Neural cell (in vitro differentiated cells): ENCODE data around the gene FERMT2. TPM values are rescaled to one million over a fixed set of nuclear protein-coding genes. Genes with fewer than 3 reads are reported as not detected.

Experiments used
- H2AFZ ChIP-seq: fragments of 200-600, 300-800 bp; sonication (generic), shearing (Covaris generic); 2 replicates; pipeline ENCODE4 v1.6.0; 2014; ENCODE audit warnings: low read depth, mild to moderate bottlenecking, antibody characterized with exemption, low read length, moderate library complexity
- H3F3A ChIP-seq: fragments of 200-600 bp; shearing (Covaris generic); 2 replicates; pipeline ENCODE4 v1.6.1; 2016; ENCODE audit warnings: mild to moderate bottlenecking, moderate library complexity, mixed read lengths, antibody characterized with exemption, low read length; ENCODE audit not compliant: insufficient read depth, poor library complexity, severe bottlenecking
- H3K27ac ChIP-seq: fragments of 200-600, 300-800 bp; sonication (generic), shearing (Covaris generic); 2 replicates; pipeline ENCODE4 v1.5.1; 2014; ENCODE audit warnings: mild to moderate bottlenecking, low read length, moderate library complexity
- H3K27me3 ChIP-seq: fragments of 300-800, 200-600 bp; sonication (generic), shearing (Covaris generic); 2 replicates; pipeline ENCODE4 v1.6.0; 2014; ENCODE audit warnings: mild to moderate bottlenecking, low read depth, low read length, moderate library complexity; ENCODE audit not compliant: insufficient read depth
- H3K36me3 ChIP-seq: fragments of 300-800, 200-600 bp; sonication (generic), shearing (Covaris generic); 2 replicates; pipeline ENCODE4 v1.5.1; 2014; ENCODE audit warnings: mild to moderate bottlenecking, antibody characterized with exemption, low read length, moderate library complexity; ENCODE audit not compliant: insufficient read depth
- H3K4me2 ChIP-seq: fragments of 300-800, 200-600 bp; sonication (generic), shearing (Covaris generic); 2 replicates; pipeline ENCODE4 v1.6.0; 2014; ENCODE audit warnings: mild to moderate bottlenecking, low read length
- H3K4me3 ChIP-seq: fragments of 300-800, 200-600 bp; sonication (generic), shearing (Covaris generic); 2 replicates; pipeline ENCODE4 v1.5.1; 2014; ENCODE audit warnings: mild to moderate bottlenecking, low read length, moderate library complexity
- H3K79me2 ChIP-seq: fragments of 200-600 bp; shearing (Covaris generic); replicated peaks from 2 replicates; pipeline ENCODE4 v1.6.0; 2014; ENCODE audit warnings: mild to moderate bottlenecking, low read length, moderate library complexity; ENCODE audit not compliant: insufficient read depth
- H3K9ac ChIP-seq: fragments of 300-800, 200-600 bp; sonication (generic), shearing (Covaris generic); 2 replicates; pipeline ENCODE4 v1.6.1; 2016; ENCODE audit warnings: mild to moderate bottlenecking, low read length, mixed read lengths
- H3K9me2 ChIP-seq: fragments of 200-600 bp; shearing (Covaris generic); 2 replicates; pipeline ENCODE4 v1.6.1; 2016; ENCODE audit warnings: mild to moderate bottlenecking, low read length, mixed read lengths; ENCODE audit not compliant: insufficient read depth
- H3K9me3 ChIP-seq: fragments of 200-600, 300-800 bp; sonication (generic), shearing (Covaris generic); 2 replicates; pipeline ENCODE4 v1.6.1; 2016; ENCODE audit warnings: mild to moderate bottlenecking, mixed run types, low read length, moderate library complexity, mixed read lengths
- H4K20me1 ChIP-seq: fragments of 200-600 bp; shearing (Covaris generic); 2 replicates; pipeline ENCODE4 v1.6.1; 2016; ENCODE audit warnings: mild to moderate bottlenecking, mixed run types; ENCODE audit not compliant: insufficient read depth
- CTCF ChIP-seq: fragments of 450-650 bp; IDR thresholded peaks from 2 replicates; pipeline ENCODE4 v1.5.1; 2014; ENCODE audit warnings: antibody characterized with exemption, mild to moderate bottlenecking, moderate library complexity; ENCODE audit not compliant: poor library complexity, severe bottlenecking
- EP300 ChIP-seq: fragments of 450-650 bp; conservative IDR thresholded peaks from 2 replicates; pipeline ENCODE4 v1.6.1; 2014; ENCODE audit warnings: antibody characterized with exemption, mild to moderate bottlenecking, moderate library complexity; ENCODE audit not compliant: poor library complexity, severe bottlenecking
- EZH2 ChIP-seq: fragments of 200-600, 300-800 bp; shearing (Covaris generic), sonication (generic); IDR thresholded peaks from 2 replicates; pipeline ENCODE4 v1.6.1; 2014; ENCODE audit warnings: antibody characterized with exemption, low read length, borderline replicate concordance, mild to moderate bottlenecking; ENCODE audit not compliant: insufficient read depth, poor library complexity, severe bottlenecking
- MXI1 ChIP-seq: fragments of 450-650 bp; conservative IDR thresholded peaks from 2 replicates; pipeline ENCODE4 v1.6.1; 2014; ENCODE audit warnings: antibody characterized with exemption, mild to moderate bottlenecking; ENCODE audit not compliant: poor library complexity, severe bottlenecking
- POLR2AphosphoS5 ChIP-seq: IDR thresholded peaks from 2 replicates; pipeline ENCODE4 v1.6.1; 2012
- RAD21 ChIP-seq: fragments of 450-650 bp; conservative IDR thresholded peaks from 2 replicates; pipeline ENCODE4 v1.6.1; 2014; ENCODE audit warnings: antibody characterized with exemption, mild to moderate bottlenecking, moderate library complexity
- REST ChIP-seq: IDR thresholded peaks from 2 replicates; pipeline ENCODE4 v1.6.1; 2012; ENCODE audit warnings: borderline replicate concordance
- SMC3 ChIP-seq: fragments of 450-650 bp; conservative IDR thresholded peaks from 2 replicates; pipeline ENCODE4 v1.6.1; 2014; ENCODE audit warnings: antibody characterized with exemption, mild to moderate bottlenecking, moderate library complexity; ENCODE audit not compliant: poor library complexity
- TAF1 ChIP-seq: IDR thresholded peaks from 2 replicates; pipeline ENCODE4 v1.6.1; 2012; ENCODE audit warnings: low read depth
- polyA plus RNA-seq: library from polyadenylated mRNA; depleted of rRNA; stranded (reverse); fragments of >200 nt; gene quantifications from 2 replicates; pipeline ENCODE4 v1.2.3, GENCODE V29; 2014

The FERMT2 gene
- polyA plus RNA-seq, 1 donor from 2014 or later, result 59.6 TPM

GRCh38 chr14:52888839-52889838 lies 61.7 kb downstream of the FERMT2 start:
- Histone ChIP-seq H3K27ac (no peak overlapping the region), H2AFZ (no peak overlapping the region), H3K4me3 (no peak overlapping the region), H3K79me2 (peaks cover under 1% of the 10 kb centered on the region), H3K9me2 (no peaks in the 10 kb centered on the region), H3K9ac (no peak overlapping the region), H3K36me3 (no peaks in the 10 kb centered on the region), H3F3A (no peaks in the 10 kb centered on the region), H4K20me1 (no peaks in the 10 kb centered on the region), H3K27me3 (no peaks in the 10 kb centered on the region), H3K4me2 (no peak overlapping the region), H3K9me3 (no peaks in the 10 kb centered on the region)
- TF ChIP-seq SMC3 (no peak), RAD21 (no peak), CTCF (no peak), REST (no peak), MXI1 (no peak), POLR2AphosphoS5 (no peak), EP300 (no peak), EZH2 (no peak), TAF1 (no peak)

- Histone ChIP-seq H3K9me2 (no peaks in the 10 kb centered on the region), H3K9me3 (no peaks in the 10 kb centered on the region), H3K27ac (no peak overlapping the region), H4K20me1 (no peaks in the 10 kb centered on the region), H3F3A (no peaks in the 10 kb centered on the region), H3K79me2 (no peaks in the 10 kb centered on the region), H3K4me3 (no peak overlapping the region), H2AFZ (no peak overlapping the region), H3K27me3 (no peaks in the 10 kb centered on the region), H3K9ac (no peak overlapping the region), H3K36me3 (no peaks in the 10 kb centered on the region), H3K4me2 (no peak overlapping the region)
- TF ChIP-seq POLR2AphosphoS5 (no peak), CTCF (no peak), RAD21 (no peak), EP300 (no peak), TAF1 (no peak), EZH2 (no peak), SMC3 (no peak), REST (no peak), MXI1 (no peak)
Observed at GRCh38 chr14:52888159-52888558, 62.7 kb downstream of the FERMT2 start.
